ENCODE data around the gene HMCN2.

HMCN2 gene

DNA sequence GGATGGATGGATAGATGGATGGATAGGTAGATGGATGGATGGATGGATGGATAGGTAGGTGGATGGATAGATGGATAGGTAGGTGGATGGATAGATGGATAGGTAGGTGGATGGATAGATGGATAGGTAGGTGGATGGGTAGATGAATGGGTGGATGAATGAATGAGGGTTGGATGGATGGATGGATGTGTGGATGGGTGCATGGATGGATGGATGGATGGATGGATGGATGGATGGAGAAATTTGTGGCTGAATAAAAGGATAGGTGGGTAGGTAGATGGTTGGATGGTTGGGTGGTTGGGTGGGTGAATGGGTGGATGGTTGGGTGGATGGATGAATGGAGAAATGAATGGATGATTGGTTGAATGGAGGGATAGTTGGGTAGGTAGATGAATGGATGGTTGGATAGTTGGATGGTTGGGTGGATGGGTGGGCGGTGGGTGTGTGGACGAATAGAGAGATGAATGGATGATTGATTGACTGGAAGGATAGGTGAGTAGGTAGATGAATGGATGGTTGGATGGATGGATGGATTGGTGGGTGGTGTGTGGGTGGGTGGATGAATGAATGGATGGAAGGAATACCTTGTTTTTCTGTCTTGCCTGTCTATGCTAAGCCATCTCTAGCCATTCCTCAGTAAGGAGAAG is 108.2 kb downstream of the HMCN2 start:
- no peak for DNase-seq

DNA sequence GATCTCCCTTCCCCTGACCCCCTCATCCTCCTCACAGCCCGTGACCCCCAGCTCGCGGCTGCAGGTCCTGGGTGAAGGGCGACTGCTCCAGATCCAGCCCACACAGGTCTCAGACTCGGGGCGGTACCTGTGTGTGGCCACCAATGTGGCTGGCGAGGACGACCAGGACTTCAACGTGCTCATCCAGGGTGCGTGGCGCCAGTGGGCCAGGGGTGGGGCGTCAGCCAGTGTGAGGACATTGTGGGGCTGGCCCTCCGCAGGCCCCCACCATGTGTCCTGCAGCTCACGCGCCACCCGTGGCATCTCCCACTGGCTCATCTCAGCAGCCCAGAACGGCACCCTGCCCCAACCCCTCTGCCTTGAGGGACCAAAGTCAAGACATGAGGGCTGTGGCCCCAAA is 112.1 kb downstream of the HMCN2 start:
- DNase-seq, result no peak

DNA sequence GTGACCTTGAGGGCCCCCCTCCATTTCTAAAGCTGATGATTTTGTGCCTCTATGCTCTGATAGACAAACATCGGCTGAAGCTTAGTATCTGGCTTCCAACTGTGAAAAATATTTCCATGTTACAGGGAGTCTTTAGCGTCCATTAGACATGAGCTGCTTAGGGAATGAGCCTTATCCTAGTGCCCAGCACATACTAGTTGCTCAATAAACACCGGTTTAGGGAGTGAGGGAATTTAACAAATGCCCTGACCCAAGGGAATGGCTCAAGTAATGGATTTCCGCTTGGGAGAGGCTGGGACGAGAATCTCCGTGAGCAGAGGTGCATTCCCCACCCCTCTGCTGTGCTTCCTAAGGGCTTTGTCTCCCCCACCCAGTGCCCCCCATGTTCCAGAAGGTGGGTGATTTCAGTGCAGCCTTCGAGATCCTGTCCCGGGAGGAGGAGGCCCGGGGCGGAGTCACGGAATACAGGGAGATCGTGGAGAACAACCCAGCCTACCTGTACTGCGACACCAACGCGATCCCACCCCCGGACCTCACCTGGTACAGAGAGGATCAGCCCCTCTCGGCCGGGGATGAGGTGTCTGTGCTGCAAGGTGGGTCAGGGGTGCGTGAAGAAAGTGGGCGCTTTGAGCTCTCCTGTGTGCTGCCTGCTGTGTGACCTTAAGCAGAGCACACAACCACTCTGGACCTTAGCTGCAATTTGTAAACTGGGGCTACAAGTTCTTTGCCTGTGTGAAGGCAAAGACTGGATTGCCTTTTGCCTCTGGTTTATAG is 113.5 kb downstream of the HMCN2 start:
- DNase-seq, result no peak

DNA sequence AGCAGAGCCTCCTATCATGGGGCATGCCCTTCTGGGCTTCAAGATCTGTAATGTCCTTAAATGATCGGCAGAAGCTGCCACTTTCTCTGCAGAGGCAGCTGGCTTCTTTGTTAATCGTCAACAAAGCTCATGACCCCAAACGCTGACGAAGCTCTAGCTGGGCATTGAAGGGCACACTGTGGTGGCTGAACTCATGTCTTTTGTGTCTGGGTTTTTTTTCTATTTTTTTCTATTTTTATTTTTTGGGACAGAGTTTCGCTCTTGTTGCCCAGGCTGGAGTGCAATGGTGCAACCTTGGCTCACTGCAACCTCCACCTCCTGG is 114.0 kb downstream of the HMCN2 start:
- no peak for DNase-seq

DNA sequence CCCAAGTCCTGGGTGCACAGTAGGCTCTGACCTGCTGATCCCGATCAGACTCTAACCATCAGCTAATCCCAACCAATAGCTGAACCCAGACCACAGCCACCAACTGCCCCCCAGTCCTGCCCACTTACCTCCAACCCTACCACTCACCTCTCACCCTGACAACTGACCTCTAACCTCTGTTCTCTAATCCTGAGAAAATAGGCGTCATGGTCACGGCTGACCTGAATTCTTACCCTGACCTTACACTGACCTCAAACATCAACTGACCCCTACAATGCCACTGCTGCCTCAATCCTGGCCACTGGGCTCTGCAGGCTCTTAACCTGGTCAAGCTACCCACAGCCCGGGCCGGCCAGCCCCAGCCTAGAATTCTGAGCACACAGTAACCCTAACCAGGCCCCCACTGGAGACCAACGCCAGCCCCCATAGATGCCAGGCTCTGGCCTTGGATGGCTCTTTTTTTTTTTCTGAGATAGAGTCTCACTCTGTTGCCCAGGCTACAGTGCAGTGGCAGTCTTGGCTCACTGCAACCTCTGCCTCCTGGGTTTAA is 115.4 kb downstream of the HMCN2 start:
- no peak for DNase-seq

DNA sequence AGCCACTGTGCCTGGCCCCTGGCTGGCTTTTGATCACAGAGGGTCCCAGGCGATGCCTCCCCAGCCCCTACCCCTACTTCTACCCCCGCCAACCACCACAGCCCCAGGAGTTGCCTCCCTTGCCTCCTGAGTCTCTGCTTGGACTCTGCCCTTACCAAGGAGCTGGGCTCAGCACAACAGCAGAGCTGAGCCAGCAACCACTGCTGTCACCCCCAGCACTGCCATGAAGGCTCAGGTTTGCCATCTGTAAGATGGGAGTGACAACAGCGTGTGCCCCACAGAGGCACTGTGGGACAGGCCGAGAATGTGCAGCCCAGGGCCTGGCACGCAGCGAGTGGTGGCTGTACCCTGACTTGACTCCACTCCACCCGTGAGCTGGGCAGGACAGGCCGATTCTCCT is 116.1 kb downstream of the HMCN2 start:
- no peak for DNase-seq

DNA sequence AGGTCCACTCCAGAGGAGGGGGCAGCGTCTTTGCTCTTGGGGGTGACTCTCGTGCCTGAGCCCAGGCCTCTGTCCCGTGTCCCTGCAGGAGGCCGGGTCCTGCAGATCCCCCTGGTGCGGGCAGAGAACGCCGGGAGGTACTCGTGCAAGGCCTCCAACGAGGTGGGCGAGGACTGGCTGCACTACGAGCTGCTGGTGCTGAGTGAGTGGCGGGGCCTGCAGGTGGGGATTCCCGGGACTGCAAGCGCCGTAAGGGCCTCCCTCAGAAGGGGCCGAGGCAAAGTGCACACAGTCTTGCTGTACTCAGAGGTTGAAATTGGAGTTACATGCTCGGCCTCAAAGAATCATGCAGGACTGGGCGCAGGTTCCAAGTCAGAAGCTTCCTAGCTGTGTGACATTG is 116.5 kb downstream of the HMCN2 start:
- no peak for DNase-seq

DNA sequence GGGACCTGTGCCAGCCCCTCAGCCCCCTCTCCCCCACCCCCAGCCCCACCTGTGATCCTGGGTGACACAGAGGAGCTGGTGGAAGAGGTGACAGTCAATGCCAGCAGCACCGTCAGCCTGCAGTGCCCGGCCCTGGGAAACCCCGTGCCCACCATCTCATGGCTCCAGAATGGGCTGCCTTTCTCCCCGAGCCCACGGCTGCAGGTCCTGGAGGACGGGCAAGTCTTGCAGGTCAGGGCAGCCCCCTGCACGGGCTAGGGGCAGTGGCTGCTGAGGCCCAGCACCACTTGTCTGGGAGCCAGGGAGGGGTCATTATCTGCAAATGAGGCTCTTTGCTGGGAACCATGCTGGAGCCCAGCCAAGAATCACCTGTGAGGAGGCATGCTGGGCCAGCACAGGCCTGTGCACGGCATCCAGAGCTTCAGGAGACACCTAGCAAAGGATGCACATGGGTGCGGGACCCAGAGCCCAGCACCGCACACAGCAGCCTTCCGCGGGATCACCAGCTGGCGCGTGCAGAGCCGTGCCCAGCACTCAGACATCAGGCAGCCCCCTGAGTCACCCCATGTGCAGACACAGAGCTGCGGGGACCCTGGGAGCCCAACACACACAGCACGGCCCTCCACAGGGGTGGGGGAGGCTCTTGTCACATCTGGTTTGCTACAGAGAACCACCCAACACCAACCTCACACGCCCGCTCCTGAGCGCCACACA is 117.2 kb downstream of the HMCN2 start:
- DNase-seq, result no peak

DNA sequence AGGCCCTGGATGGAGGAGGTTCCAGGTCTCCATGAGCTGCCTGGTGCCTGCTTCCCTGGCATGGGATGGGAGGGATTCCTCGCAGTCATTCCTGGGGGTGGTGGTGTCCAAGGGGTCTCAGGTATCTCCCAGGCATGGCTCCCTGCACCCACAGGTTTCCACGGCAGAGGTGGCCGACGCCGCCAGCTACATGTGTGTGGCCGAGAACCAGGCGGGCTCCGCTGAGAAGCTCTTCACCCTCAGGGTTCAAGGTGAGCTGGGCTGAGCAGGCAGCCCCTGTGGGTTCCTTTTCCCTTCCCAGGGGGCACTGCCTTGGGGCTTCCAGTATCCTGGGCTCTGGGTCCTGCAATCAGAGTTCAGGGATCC is 117.8 kb downstream of the HMCN2 start:
- no peak for DNase-seq

DNA sequence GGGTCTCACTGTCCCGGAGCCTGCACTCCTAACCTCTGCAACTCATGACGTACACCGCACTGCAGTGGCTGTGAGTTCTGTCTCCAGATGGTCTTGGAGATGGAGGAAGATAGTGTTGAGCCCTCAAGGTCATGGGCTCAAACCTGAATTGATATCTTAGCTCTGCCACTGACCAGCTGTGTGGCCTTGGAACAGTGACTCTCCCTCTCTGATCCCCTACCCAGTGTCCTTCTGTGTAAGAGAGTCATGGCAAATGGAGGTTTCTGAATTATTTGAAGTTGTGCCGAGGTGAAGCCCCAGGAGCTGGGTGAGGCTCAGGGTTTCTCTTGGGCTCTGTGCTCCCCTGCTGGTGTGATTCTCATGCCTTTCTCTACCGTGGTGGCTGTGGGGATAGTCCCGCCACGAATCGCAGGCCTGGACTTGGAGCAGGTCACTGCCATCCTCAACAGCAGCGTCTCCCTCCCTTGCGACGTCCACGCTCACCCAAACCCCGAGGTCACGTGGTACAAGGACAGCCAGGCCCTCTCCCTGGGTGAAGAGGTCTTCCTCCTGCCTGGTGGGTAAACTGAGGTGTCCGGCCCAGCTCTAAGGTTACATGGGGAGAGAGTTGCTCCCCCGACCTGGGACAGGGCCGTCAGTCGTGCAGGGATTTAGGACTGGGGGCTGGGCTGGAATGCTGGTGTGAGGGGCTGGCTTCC is 118.6 kb downstream of the HMCN2 start:
- no peak for DNase-seq

DNA sequence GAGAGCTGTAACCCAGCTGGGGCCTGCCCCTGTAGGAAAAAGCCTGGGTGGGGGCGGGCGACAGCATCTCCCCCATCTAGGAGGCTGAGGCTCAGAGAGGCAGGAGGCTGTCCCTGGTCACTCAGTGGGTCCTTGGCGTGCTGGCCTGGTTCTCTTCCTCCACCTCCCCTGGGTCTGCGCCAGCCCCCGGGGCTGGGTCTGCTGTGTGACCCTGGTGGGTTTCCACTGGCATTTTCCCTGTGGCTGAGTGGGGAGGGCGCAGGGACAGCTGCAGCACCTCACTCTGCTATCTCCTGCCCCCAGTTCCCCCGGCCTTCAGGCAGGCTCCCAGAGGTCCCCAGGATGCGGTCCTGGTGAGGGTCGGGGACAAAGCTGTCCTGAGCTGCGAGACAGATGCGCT is 119.7 kb downstream of the HMCN2 start:
- DNase-seq, result no peak

DNA sequence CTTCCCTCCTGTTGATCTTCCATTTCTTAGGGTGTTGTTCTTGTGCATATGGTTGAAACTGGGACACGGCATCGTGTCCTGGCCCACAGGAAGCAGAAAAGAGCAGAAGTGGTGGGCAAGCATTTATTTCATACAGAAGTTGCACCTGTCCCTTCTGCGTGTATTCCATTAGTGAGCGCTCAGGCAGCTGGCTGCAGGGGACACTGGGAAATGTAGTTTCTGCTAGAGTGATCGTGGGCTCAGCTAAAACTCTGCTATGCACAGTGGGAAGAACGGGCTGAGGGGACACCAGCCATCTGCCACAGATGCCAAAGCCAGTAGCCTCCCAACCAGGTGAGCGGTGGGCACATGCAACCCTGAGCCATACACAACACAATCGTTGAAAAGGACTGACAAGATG is 121.8 kb downstream of the HMCN2 start:
- no peak for DNase-seq

DNA sequence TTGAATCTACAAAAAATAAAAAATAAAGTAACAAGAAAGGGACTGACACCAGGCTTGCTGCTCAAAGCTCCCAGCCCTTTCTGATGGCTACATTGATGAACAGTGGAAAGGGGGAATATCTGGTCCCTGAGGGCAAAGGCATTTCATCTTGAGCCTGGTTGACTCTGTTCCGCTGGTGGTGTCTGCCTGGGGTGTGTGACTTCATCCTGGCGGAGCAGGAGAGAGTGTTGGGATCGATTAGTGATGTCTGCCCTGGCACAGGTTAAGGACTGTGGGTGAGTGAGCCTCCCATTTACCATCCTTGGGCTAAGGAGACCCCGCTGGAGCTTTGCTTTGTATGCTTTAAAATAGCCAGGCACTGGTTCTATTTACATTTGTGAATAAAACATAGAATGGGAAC is 122.3 kb downstream of the HMCN2 start:
- DNase-seq, result no peak

DNA sequence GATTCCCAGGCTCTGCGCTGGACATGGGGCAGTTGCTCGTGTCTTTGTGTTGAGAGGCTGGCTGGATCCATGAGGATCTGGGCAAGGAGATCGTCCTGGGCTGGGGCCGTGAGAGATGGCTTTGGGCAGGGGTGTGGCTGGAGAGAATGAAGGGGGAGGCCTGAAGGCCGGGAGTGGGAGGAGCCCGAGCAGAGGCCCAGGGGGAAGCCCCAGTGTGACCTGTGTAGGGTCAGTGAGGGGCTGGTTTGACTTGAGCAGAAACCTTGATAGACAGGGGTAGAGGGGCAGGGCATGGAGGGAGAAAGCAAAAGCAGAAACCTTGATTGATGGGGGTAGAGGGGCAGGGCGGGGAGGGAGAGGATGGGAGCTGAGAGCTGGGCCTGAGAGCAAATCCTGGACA is 124.8 kb downstream of the HMCN2 start:
- DNase-seq, result no peak

DNA sequence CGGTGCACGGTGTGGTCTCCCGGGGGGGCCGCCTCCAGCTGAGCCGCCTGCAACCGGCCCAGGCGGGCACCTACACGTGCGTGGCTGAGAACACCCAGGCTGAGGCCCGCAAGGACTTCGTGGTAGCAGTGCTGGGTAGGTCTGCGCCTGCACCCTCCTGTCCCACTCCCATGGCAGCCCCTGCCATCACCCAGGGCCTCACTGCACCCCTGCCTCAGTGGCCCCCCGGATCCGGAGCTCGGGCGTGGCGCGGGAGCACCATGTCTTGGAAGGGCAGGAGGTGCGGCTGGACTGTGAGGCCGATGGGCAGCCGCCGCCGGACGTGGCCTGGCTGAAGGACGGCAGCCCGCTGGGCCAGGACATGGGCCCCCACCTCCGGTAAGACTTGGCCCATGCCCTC is 125.4 kb downstream of the HMCN2 start:
- DNase-seq, result no peak

DNA sequence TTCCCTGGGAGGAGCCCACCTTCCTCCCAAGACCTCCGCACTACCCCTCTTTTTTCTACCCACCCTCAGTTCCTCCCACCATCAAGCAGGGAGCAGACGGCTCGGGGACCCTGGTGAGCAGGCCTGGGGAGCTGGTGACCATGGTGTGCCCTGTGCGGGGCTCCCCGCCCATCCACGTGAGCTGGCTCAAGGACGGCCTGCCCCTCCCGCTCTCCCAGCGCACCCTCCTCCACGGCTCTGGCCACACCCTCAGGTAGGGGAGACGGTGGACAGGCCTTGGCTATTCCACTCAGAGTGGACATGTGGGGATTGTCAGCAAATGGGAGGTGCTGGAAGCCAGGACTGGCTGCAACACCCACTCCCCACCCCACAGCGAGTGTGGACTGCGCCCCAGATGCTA is 126.3 kb downstream of the HMCN2 start:
- DNase-seq, result no peak

DNA sequence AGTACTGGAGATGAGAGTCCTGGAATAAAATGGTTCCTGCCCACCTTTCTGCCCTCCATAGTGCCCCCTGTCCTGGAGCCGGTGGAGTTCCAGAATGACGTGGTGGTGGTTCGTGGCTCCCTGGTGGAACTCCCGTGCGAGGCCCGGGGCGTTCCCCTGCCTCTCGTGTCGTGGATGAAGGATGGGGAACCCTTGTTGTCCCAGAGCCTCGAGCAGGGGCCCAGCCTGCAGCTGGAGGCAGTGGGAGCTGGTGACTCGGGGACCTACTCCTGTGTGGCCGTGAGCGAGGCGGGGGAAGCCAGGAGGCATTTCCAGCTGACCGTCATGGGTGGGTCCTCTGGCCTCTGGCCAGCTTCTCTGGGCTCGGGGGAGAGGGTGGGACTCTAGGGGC is 128.1 kb downstream of the HMCN2 start:
- DNase-seq, result no peak

DNA sequence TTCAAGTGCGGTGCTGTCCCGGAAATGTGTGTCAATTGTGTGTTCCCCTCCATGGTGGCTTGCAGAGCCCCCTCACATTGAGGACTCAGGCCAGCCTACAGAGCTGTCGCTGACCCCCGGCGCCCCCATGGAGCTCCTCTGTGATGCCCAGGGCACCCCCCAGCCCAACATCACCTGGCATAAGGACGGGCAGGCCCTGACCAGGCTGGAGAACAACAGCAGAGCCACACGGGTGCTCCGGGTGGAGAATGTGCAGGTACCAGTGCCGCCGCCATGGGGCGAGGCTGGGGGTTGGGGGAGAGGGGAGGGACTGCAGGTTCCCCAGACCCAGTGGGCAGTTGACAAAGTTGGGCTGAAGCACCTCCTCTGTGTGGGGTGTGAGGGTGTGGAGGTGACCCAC is 128.8 kb downstream of the HMCN2 start:
- no peak for DNase-seq

DNA sequence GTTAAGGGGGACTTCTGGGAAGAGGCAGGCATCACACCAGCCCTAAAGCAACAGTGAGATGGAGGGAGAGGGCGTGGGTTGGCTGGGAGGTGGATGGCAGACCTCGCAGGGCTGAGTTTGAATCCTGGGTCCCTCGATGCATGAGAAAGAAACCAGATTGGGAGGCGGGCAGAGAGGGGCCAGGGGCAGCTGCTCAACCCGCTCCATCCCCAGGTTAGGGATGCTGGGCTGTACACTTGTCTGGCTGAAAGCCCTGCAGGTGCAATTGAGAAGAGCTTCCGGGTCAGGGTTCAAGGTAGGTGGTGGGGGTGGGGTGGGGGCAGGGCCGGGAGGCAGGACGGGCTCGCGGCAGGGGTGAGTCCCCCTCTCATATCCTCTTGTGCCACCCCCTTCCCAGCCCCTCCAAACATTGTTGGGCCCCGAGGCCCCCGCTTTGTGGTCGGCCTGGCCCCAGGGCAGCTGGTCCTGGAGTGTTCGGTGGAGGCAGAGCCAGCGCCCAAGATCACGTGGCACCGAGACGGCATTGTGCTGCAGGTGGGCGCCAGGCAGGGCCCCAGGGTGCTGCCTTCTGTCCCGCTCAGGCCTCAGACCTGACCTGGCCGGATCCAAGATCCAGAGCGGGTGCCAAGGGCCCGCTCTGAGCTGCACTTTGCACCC is 129.4 kb downstream of the HMCN2 start:
- DNase-seq, result no peak

DNA sequence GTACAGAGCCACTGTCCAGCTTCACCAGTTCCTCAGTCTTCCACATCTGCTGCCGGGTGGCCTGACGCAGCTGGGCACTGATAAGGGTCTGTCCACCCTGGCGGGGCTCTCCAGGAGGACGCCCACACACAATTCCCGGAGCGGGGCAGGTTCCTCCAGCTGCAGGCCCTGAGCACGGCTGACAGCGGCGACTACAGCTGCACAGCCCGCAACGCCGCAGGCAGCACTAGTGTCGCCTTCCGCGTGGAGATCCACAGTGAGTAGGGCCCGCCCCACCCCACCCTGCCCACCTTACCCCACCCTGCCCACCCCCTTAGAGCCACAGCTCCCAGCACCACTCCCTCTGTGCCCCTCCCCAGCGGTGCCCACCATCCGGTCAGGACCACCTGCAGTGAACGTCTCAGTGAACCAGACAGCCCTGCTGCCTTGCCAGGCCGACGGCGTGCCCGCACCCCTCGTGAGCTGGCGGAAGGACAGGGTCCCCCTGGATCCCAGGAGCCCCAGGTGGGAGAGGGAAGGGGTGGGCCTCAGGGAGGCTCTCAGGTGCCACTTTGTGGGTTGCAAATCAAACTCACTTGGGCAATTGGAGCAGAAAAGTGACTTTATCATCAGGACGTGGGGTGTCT is 130.4 kb downstream of the HMCN2 start:
- DNase-seq, result no peak

DNA sequence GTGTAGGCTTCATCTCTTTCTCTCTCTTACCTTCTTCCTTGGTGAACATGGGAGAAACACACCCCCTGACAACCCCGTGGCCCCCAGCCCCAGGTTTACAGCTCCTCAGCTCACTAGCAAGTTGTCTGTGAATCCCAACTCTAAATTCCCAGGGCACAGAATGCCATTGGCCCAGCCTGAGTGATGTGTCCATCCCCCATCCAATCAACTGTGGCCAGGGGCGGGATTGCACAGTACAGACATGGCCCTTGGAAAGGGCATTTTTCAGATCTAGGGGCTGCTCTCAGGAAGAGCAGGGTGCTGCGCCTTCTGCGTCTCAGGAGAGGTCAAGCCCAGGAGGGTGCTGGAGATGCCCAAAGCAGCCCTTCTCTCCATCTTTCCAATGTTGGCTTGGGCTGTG is 131.0 kb downstream of the HMCN2 start:
- no peak for DNase-seq

DNA sequence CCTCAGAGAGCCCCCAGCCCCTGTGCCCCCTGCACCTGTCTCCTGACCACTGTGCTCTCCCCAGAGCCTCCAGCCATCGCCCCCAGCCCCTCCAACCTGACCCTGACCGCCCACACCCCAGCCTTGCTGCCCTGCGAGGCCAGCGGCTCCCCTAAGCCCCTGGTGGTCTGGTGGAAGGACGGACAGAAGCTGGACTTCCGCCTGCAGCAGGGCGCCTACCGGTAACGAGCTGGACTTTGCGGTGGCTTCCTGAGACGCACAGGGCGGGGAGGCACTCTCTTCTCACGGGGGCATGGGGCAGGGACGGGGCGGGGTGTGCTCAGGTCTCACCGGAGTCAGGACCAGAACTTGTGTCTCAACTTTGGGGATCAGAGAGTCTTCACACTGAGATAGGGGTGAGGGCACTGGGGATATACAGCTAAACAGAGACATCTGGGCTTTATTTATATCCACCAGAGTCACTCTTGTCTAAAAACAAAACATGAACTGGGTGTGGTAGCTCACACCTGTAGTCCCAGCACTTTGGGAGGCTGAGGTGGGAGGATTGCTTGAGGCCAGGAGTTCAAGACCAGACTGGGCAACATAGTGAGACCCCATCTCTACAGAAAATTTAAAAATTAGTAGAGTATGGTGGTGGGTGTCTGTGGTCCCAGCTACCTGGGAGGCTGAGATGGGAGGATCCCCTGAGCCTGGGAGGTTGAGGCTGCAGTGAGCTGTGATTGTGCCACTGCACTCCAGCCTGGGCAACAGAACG is 133.1 kb downstream of the HMCN2 start:
- DNase-seq, result no peak

Measured in SIG-M5 (cell line).